Stomach (tissue), 19 donors: ENCODE measurements around the gene FZD7. TPM values are rescaled to one million over a fixed set of nuclear protein-coding genes. Genes with fewer than 3 reads are reported as not detected.

ENCODE experiments used
- DNase-seq, 2 donors: peaks; one replicate each; pipeline versions ENCODE4 v3.0.0 to v3.0.0-alpha.2; 2013 to 2019
- H3K27ac ChIP-seq, 5 donors: fragments of 200-600 bp in 4 of 5; sonication (generic) in 4 of 5; one replicate each; pipeline ENCODE4 v1.5.1; 2013 to 2019; ENCODE audit warnings: mild to moderate bottlenecking in 1 of 5, moderate library complexity in 1 of 5
- H3K27me3 ChIP-seq, 3 donors: fragments of 200-600 bp; sonication (generic); one replicate each; pipeline ENCODE4 v1.5.1; 2017 to 2019; ENCODE audit warnings: mixed run types in 1 of 3
- H3K36me3 ChIP-seq, 4 donors: fragments of 200-600 bp; sonication (generic); 1 replicate in 3 of 4; 2 replicates in 1 of 4; pipeline ENCODE4 v1.5.1; 2016 to 2019
- H3K4me1 ChIP-seq, 4 donors: fragments of 200-600 bp; sonication (generic); one replicate each; pipeline ENCODE4 v1.5.1; 2016 to 2019
- H3K4me3 ChIP-seq, 4 donors: fragments of 200-600 bp; sonication (generic) in 3 of 4; one replicate each; pipeline ENCODE4 v1.5.1; 2016 to 2019; ENCODE audit warnings: mild to moderate bottlenecking in 1 of 4
- H3K9me3 ChIP-seq, 4 donors: fragments of 200-600 bp; sonication (generic); one replicate each; pipeline ENCODE4 v1.5.1; 2016 to 2019
- CTCF ChIP-seq, 7 experiments: fragments of 450-650 bp in 4 of 7; fragments of 200-600 bp in 3 of 7; sonication (generic) in 3 of 7; IDR thresholded peaks; one replicate each; pipeline ENCODE4 v1.5.1; 2016 to 2019; ENCODE audit warnings: antibody characterized with exemption in 7 of 7, control low read depth in 2 of 7, mild to moderate bottlenecking in 1 of 7
- EP300 ChIP-seq: sonication (generic); formaldehyde crosslinking; IDR thresholded peaks from one replicate; pipeline ENCODE4 v1.6.1; 2017; ENCODE audit warnings: antibody characterized with exemption
- POLR2A ChIP-seq, 4 donors: fragments of 450-650 bp; IDR thresholded peaks; one replicate each; pipeline ENCODE4 v1.6.1; 2016; ENCODE audit warnings: antibody characterized with exemption in 4 of 4, control low read depth in 2 of 4, mild to moderate bottlenecking in 1 of 4, moderate library complexity in 1 of 4
- POLR2AphosphoS5 ChIP-seq, 3 donors: sonication (generic); formaldehyde crosslinking; IDR thresholded peaks; one replicate each; pipeline ENCODE4 v1.6.1; 2016; ENCODE audit warnings: antibody characterized with exemption in 3 of 3
- WGBS, 5 donors: extraction: QIAGEN DNeasy Blood & Tissue Kit in 3 of 5; methylation state at CpG; one replicate each; pipeline versions ENCODE4 v1.1.5 to v1.1.7; 2013 to 2018; 5-methylcytosine and 5-hydroxymethylcytosine counted together
- intact Hi-C: fragments of 100-400 bp; cut with DNase I; formaldehyde crosslinking; loops from one replicate; pipeline ENCODE4 v1.15.1; 2023; ENCODE audit warnings: low total_unique reads
- long read RNA-seq, 10 donors: transcript quantifications; one replicate each; lab custom pipeline, GENCODE V29; 2026
- polyA plus RNA-seq, 3 donors: library from polyadenylated mRNA; stranded (reverse); fragments of 200-250 nt; gene quantifications; one replicate each; pipeline ENCODE4 v1.2.3, GENCODE V29; 2013
- total RNA-seq, 5 donors: library from RNA; depleted of rRNA; stranded (reverse); fragments of >200 nt; gene quantifications; one replicate each; pipeline versions ENCODE4 v1.1.0 to v1.2.3, GENCODE V29; 2014 to 2016
- donor health status: healthy with polysubstance abuse.
- donor health status: Bipolar disorder and iron deficiency.
- donor health status: healthy.

The FZD7 gene
- 10 to 100 TPM in 1 of 5 donors, 1 to 10 TPM in 4; 4.1 to 20.9 (median 7.8) TPM for total RNA-seq
- polyA plus RNA-seq: 1 to 10 TPM; 1.7 to 4.6 (median 3.5) TPM
- long read RNA-seq, donor 1, transcript FZD7-201 (1 exons, 3,859 nt): major isoform, 9 of 9 reads
- long read RNA-seq, donor 1, partial matches to known transcripts: 0 of 9 reads
- long read RNA-seq, donor 1, other reads (novel, unspliced or antisense): 0 of 9 reads
- long read RNA-seq, donor 2, partial matches to known transcripts: 0 of 4 reads
- long read RNA-seq, donor 2, other reads (novel, unspliced or antisense): 0 of 4 reads
- long read RNA-seq, donor 3, transcript FZD7-201 (1 exons, 3,859 nt): major isoform, 6 of 6 reads
- long read RNA-seq, donor 3, partial matches to known transcripts: 0 of 6 reads
- long read RNA-seq, donor 3, other reads (novel, unspliced or antisense): 0 of 6 reads
- long read RNA-seq, donor 4: 0 reads
- long read RNA-seq, donor 5, transcript FZD7-201 (1 exons, 3,859 nt): major isoform, 16 of 16 reads
- long read RNA-seq, donor 5, partial matches to known transcripts: 0 of 16 reads
- long read RNA-seq, donor 5, other reads (novel, unspliced or antisense): 0 of 16 reads
- long read RNA-seq, donor 6: 0 reads
- long read RNA-seq, donor 7, transcript FZD7-201 (1 exons, 3,859 nt): major isoform, 17 of 17 reads
- long read RNA-seq, donor 7, partial matches to known transcripts: 0 of 17 reads
- long read RNA-seq, donor 7, other reads (novel, unspliced or antisense): 0 of 17 reads
- long read RNA-seq, donor 8, transcript FZD7-201 (1 exons, 3,859 nt): major isoform, 5 of 5 reads
- long read RNA-seq, donor 8, partial matches to known transcripts: 0 of 5 reads
- long read RNA-seq, donor 8, other reads (novel, unspliced or antisense): 0 of 5 reads
- long read RNA-seq, donor 9, transcript FZD7-201 (1 exons, 3,859 nt): major isoform, 10 of 10 reads
- long read RNA-seq, donor 9, partial matches to known transcripts: 0 of 10 reads
- long read RNA-seq, donor 9, other reads (novel, unspliced or antisense): 0 of 10 reads
- long read RNA-seq, donor 10, partial matches to known transcripts: 0 of 4 reads
- long read RNA-seq, donor 10, other reads (novel, unspliced or antisense): 0 of 4 reads

- WGBS, 5 donors: 0 to 2% (median 0%) methylated on average over 22 to 106 of the region's 109 CpGs
- no peaks in the 10 kb centered on the region for H3K9me3 ChIP-seq
- peaks cover 27 to 46% (median 35%) of the 10 kb centered on the region in 4 donors for H3K4me1 ChIP-seq
- TF ChIP-seq CTCF (IDR thresholded peaks at IDR 0.05) (peak in 1 of 7 experiments; percentile 4), POLR2AphosphoS5 (IDR thresholded peaks at IDR 0.05) (peak in 2 of 3 donors; percentile 44 to 70), POLR2A (IDR thresholded peaks at IDR 0.05) (no peak), EP300 (peak; percentile 12)
- H3K27me3 ChIP-seq: peaks cover 3 to 50% (median 34%) of the 10 kb centered on the region in 3 donors
- no peaks in the 10 kb centered on the region for H3K36me3 ChIP-seq
- H3K27ac ChIP-seq: peak within 1 kb of the TSS; percentile 88 to 96 (median 89)
- peak; percentile 91 to 97 for DNase-seq
- intact Hi-C loops: no loop called here
- H3K4me3 ChIP-seq: peak within 1 kb of the TSS; percentile 76 to 84 (median 78)
Observed at GRCh38 chr2:202033317-202034248, at the start of gene FZD7. Gene FZD7 (plus strand): TSS chr2:202033855. CDS start chr2:202034648, 793 bp downstream.

- intact Hi-C loops: no loop called here
- TF ChIP-seq EP300: no peak
- no peak for TF ChIP-seq POLR2AphosphoS5 (IDR thresholded peaks at IDR 0.05)
- TF ChIP-seq CTCF (IDR thresholded peaks at IDR 0.05): no peak
- no peak for TF ChIP-seq POLR2A (IDR thresholded peaks at IDR 0.05)
- Histone ChIP-seq H3K27me3 (no peaks in the 10 kb centered on the region), H3K4me1 (peaks cover 9 to 14% (median 11%) of the 10 kb centered on the region in 4 donors), H3K27ac (no peak overlapping the region), H3K36me3 (no peaks in the 10 kb centered on the region), H3K4me3 (no peak overlapping the region), H3K9me3 (no peaks in the 10 kb centered on the region)
- 90 to 98% (median 95%) methylated on average over 3 of the region's 3 CpGs for WGBS, 5 donors
- DNase-seq: no peak
Observed at GRCh38 chr2:201984333-201984732, 49.3 kb upstream of the FZD7 start.

DNA sequence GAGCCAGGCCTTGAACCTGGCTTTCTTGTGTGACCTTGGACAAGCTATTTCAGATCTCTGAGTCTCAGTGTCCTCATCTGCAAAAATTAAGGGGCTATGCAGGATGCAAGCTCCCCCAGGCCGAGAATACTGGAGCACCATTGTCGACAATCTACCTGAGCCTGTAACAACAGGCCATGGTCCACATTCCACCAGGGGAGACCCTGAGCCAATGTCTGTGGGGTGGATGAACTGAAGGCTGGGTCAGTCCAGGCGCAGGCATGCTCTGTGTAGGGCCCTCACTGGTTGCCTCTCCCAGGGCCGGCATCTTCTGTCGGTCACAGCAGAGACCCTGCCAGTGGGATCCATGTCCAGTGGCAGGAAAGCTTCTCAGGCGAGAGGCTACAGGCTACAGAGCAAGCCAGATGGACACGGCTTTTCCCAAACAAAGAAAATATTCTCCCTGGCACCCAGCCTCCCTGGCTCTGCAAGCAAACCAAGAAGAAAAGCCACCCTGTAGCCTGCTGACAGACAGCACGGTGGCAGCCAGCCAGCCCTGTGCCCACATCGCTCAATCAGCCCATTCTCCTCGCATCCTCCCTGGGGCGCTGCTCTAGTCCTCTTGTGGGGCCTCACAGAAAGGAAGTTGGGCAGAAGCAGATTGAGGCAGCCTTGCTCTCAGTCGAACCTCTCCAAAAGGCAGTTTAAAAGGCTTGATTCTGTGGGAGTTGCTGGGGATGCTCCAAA, 48.7 kb upstream of the FZD7 start:
- H3K27ac ChIP-seq: no peak overlapping the region
- 39 to 57% (median 48%) methylated on average over 10 to 12 of the region's 12 CpGs for WGBS, 5 donors
- peak; percentile 50 to 82 for DNase-seq
- H3K4me3 ChIP-seq: no peak overlapping the region
- TF ChIP-seq POLR2AphosphoS5 (IDR thresholded peaks at IDR 0.05) (no peak), CTCF (IDR thresholded peaks at IDR 0.05) (no peak), EP300 (no peak), POLR2A (IDR thresholded peaks at IDR 0.05) (no peak)
- H3K36me3 ChIP-seq: no peaks in the 10 kb centered on the region
- H3K27me3 ChIP-seq: no peaks in the 10 kb centered on the region
- peaks cover 9 to 14% (median 11%) of the 10 kb centered on the region in 4 donors for H3K4me1 ChIP-seq
- intact Hi-C loops: no loop called here
- no peaks in the 10 kb centered on the region for H3K9me3 ChIP-seq
